Heart right ventricle (tissue), 16 donors: ENCODE data around the gene RAET1L. TPM values are rescaled to one million over a fixed set of nuclear protein-coding genes. Genes with fewer than 3 reads are reported as not detected.

Source experiments
- ATAC-seq, 8 donors: fragments of 200-7000 bp; cut with Tn5 transposase; one replicate each; pipeline ENCODE4 v1.9.1; 2020; ENCODE audit warnings: mild to moderate bottlenecking in 8 of 8, moderate library complexity in 8 of 8, moderate number of reproducible peaks in 1 of 8
- DNase-seq, 2 donors: peaks; one replicate each; pipeline ENCODE4 v3.0.0-alpha.2; 2020
- H3K27ac ChIP-seq, 10 donors: fragments of 200-600 bp; sonication (generic) in 2 of 10; one replicate each; pipeline versions ENCODE4 v1.5.0 to v1.8.0; 2020 to 2022; ENCODE audit warnings: mild to moderate bottlenecking in 3 of 10
- H3K27me3 ChIP-seq, 7 donors: fragments of 200-600 bp; one replicate each; pipeline ENCODE4 v1.8.0; 2021 to 2022; ENCODE audit warnings: mild to moderate bottlenecking in 2 of 7
- H3K36me3 ChIP-seq, 9 donors: fragments of 200-600 bp; sonication (generic) in 1 of 9; one replicate each; pipeline versions ENCODE4 v1.5.0 to v1.8.0; 2020 to 2022; ENCODE audit warnings: mild to moderate bottlenecking in 2 of 9
- H3K4me1 ChIP-seq, 9 donors: fragments of 200-600 bp; sonication (generic) in 1 of 9; one replicate each; pipeline versions ENCODE4 v1.5.0 to v1.8.0; 2020 to 2022; ENCODE audit warnings: mild to moderate bottlenecking in 4 of 9
- H3K4me3 ChIP-seq, 10 donors: fragments of 200-600 bp; sonication (generic) in 2 of 10; one replicate each; pipeline versions ENCODE4 v1.5.0 to v1.8.0; 2020 to 2022; ENCODE audit warnings: mild to moderate bottlenecking in 7 of 10, moderate library complexity in 2 of 10
- H3K9me3 ChIP-seq, 11 donors: fragments of 200-600 bp in 10 of 11; sonication (generic) in 2 of 11; one replicate each; pipeline versions ENCODE4 v1.5.0 to v1.8.0; 2013 to 2022; ENCODE audit warnings: mild to moderate bottlenecking in 2 of 11, control low read depth in 1 of 11, moderate library complexity in 1 of 11
- WGBS, 2 donors: extraction: QIAGEN DNeasy Blood & Tissue Kit; methylation state at CpG; one replicate each; pipeline ENCODE4 v1.1.7; 2013; ENCODE audit warnings: inconsistent platforms in 1 of 2; 5-methylcytosine and 5-hydroxymethylcytosine counted together
- intact Hi-C, 10 donors: fragments of 100-400 bp; cut with DNase I; formaldehyde crosslinking; loops; one replicate each; pipeline versions ENCODE4 v1.11.1 to v1.14.2; 2022
- polyA plus RNA-seq, 2 donors: library from polyadenylated mRNA; stranded (reverse); fragments of 200-250 nt; gene quantifications; one replicate each; pipeline ENCODE4 v1.2.3, GENCODE V29; 2013
- total RNA-seq, 10 donors: library from RNA; stranded (reverse); fragmentation: NEBNext Ultra II Directional in 3 of 10; extraction: Animal tissue kit (Norgen Biotek cat#: 25700) in 3 of 10; gene quantifications; one replicate each; pipeline versions ENCODE4 v1.2.1 to v1.2.4, GENCODE V29; 2021 to 2023
- TF ChIP-seq, protein P1 (sequence below), 9 donors: fragments of 200-600 bp; sonication (generic) in 2 of 9; IDR thresholded peaks; one replicate each; pipeline versions ENCODE4 v1.5.0 to v1.8.0; 2021 to 2022; ENCODE audit warnings: antibody characterized with exemption in 9 of 9, mild to moderate bottlenecking in 5 of 9, moderate library complexity in 1 of 9
- donor health status: Arrhythmogenic right ventricular cardiomyopathy.
- donor health status: ischemic (EF 13 %, LVEDD 7.1; RV severe dilation, severe dysfunction).
- donor health status: healthy with polysubstance abuse.
- donor health status: DM: no; HTN: yes; CAD: no.
- donor health status: DM: no; HTN: no; CAD: no.
- donor health status: ischemic (EF 25% LVEDD 6.9; RV normal size, moderate dysfunction).
- donor health status: ischemic (EF 25% LVEDD 5.7; RV mildly dilated, moderate dysfunction).
- donor health status: healthy.
- donor health status: DM: yes; HTN: yes; CAD: no.
- donor health status: Ischemic cardiomyopathy.
- donor health status: ischemic (EF 35%, LVEDD 5.7; RV mildly dilated, moderate dysfunction).
- donor health status: nonischemic (EF 11% LVEDD 7.7; RV severe dilation, severe dysfunction).
- donor health status: DM: yes; HTN: yes; CAD: no.
- donor health status: PGD.
- donor health status: ischemic (EF 29% LVEDD 5.4; RV normal size, mild dysfunction).
- donor health status: nonischemic (EF 23%, LVEDD 6.1; RV moderate dilation, normal function).

RAET1L gene
- total and polyA plus RNA-seq, 12 donors, result 0.03 TPM; not detected in 11

DNA sequence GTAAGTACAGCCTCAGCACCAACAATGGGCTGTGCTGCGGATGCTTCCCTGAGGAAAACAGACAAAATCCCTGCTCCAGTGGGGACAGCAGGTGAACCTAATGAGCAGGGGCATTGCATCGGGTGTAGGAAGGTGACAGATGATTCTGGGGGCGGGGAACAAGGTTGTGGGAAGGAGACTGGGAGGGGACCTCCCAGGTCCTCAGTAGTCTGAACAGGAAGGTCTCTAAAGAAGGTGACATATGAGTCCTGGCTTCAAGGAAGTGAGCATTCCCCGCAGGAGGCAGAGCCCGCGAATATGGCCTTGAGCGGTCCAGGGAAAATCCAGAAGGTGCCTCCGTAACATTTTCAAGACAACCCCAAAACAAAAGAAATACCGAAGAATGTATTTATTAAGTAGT, 42.2 kb downstream of the RAET1L start:
- Histone ChIP-seq H3K9me3 (peaks cover 0 to 8% (median 6%) of the 10 kb centered on the region in 11 donors), H3K27ac (no peak overlapping the region), H3K36me3 (no peaks in the 10 kb centered on the region), H3K27me3 (peaks cover 14 to 93% (median 85%) of the 10 kb centered on the region in 7 donors), H3K4me3 (no peak overlapping the region), H3K4me1 (no peaks in the 10 kb centered on the region)
- ATAC-seq (no peak), DNase-seq (no peak)
- intact Hi-C loops, result no loop called here
- WGBS, 2 donors, result 13 to 29% methylated on average over 9 of the region's 9 CpGs
- TF ChIP-seq, protein P1, sequence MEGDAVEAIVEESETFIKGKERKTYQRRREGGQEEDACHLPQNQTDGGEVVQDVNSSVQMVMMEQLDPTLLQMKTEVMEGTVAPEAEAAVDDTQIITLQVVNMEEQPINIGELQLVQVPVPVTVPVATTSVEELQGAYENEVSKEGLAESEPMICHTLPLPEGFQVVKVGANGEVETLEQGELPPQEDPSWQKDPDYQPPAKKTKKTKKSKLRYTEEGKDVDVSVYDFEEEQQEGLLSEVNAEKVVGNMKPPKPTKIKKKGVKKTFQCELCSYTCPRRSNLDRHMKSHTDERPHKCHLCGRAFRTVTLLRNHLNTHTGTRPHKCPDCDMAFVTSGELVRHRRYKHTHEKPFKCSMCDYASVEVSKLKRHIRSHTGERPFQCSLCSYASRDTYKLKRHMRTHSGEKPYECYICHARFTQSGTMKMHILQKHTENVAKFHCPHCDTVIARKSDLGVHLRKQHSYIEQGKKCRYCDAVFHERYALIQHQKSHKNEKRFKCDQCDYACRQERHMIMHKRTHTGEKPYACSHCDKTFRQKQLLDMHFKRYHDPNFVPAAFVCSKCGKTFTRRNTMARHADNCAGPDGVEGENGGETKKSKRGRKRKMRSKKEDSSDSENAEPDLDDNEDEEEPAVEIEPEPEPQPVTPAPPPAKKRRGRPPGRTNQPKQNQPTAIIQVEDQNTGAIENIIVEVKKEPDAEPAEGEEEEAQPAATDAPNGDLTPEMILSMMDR (IDR thresholded peaks at IDR 0.05), result no peak

DNA sequence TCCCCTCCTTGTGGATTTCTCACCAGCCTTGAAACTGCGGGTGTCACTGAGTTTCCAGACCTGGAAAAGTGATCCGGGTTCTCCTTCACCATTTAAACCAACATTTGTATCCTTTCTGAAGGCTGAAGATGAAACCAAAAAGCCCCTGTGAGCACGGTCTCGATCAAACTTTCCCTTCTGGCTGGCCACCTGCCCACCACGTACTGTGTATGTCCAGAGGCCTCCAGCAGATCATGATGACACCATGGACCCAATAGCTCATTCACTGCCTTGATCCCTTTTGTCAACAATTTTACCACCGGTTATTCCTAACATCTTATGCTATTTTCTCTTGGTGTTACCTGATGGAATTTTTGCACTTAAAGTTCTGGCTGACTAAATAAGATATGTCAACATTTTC, 46.0 kb downstream of the RAET1L start:
- 68 to 82% methylated on average over 6 of the region's 6 CpGs for WGBS, 2 donors
- ATAC-seq, result no peak
- TF ChIP-seq, protein P1 (IDR thresholded peaks at IDR 0.05), result no peak
- DNase-seq, result no peak
- Histone ChIP-seq H3K4me1 (no peaks in the 10 kb centered on the region), H3K4me3 (no peak overlapping the region), H3K36me3 (no peaks in the 10 kb centered on the region), H3K27ac (no peak overlapping the region), H3K9me3 (no peaks in the 10 kb centered on the region), H3K27me3 (peaks cover 0 to 75% (median 55%) of the 10 kb centered on the region in 7 donors)
- intact Hi-C loops, result no loop called here

DNA sequence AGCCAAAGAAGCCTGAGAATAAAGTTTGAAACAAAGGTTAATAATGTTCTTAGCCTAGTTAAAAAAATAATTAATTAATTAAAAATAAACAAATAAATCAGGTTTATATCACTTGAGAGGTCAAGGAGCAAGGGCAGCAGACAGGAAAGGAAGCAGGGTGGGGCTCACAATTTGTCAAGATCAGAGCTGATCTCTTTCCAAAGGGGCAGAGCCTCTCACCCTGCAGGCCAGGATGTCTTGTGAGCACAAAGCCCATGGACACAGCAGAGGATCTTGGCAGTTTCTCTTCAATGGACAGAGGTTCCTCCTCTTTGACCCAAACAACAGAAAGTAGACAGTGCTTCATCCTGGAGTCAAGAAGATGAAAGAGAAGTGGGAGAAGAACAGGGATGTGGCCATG, 46.7 kb downstream of the RAET1L start:
- TF ChIP-seq, protein P1 (IDR thresholded peaks at IDR 0.05), result no peak
- peaks cover 0 to 77% (median 62%) of the 10 kb centered on the region in 7 donors for H3K27me3 ChIP-seq
- intact Hi-C loops, result no loop called here
- no peak overlapping the region for H3K27ac ChIP-seq
- DNase-seq, result no peak
- H3K4me3 ChIP-seq, result no peak overlapping the region
- H3K9me3 ChIP-seq, result no peaks in the 10 kb centered on the region
- H3K36me3 ChIP-seq, result no peaks in the 10 kb centered on the region
- H3K4me1 ChIP-seq, result no peaks in the 10 kb centered on the region
- no peak for ATAC-seq

DNA sequence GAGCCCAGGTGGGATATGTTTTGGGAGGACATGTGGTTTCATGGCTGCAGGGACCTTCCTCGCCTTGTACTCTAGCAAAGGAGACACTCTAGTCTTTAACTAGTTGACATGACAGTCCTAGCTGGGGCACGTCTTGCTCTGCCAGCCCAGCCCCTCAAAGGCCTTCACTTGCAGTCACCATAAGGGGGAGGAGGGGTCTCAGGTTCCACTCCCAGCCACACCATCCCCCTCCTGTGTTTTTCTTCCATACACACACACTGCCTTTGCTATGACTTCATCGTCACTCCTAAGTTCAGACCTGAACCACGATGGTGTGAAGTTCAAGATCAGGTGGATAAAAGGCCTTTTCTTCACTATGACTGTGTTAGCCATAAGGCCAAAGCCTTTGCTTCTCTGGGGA, 48.1 kb downstream of the RAET1L start:
- intact Hi-C loops, result no loop called here
- H3K27ac ChIP-seq, result no peak overlapping the region
- H3K4me3 ChIP-seq, result no peak overlapping the region
- H3K27me3 ChIP-seq, result peaks cover 0 to 76% (median 62%) of the 10 kb centered on the region in 7 donors
- ATAC-seq (no peak), DNase-seq (no peak)
- no peaks in the 10 kb centered on the region for H3K4me1 ChIP-seq
- TF ChIP-seq, protein P1 (IDR thresholded peaks at IDR 0.05), result no peak
- no peaks in the 10 kb centered on the region for H3K9me3 ChIP-seq
- WGBS, 2 donors, result 62 to 91% methylated on average over 4 of the region's 4 CpGs
- H3K36me3 ChIP-seq, result no peaks in the 10 kb centered on the region

DNA sequence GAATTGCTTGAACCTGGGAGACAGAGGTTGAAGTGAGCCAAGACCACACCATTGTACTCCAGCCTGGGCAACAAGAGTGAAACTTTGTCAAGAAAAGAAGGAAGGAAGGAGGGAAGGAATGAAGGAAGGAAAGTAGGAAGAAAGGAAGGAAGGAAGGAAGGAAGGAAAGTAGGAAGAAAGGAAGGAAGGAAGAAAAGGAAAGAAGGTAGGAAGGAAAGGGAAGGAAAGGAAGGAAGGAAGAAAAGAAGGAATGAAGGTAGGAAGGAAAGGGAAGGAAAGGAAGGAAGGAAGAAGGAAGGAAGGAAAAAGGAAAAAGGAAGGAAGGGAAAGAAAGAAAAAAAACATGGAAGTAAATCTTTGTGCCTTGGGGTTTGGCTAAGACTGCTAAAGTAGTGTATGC, 49.9 kb downstream of the RAET1L start:
- DNase-seq (no peak), ATAC-seq (no peak)
- Histone ChIP-seq H3K9me3 (no peaks in the 10 kb centered on the region), H3K27me3 (peaks cover 0 to 67% (median 53%) of the 10 kb centered on the region in 7 donors), H3K27ac (no peak overlapping the region), H3K36me3 (no peaks in the 10 kb centered on the region), H3K4me1 (no peaks in the 10 kb centered on the region), H3K4me3 (no peak overlapping the region)
- TF ChIP-seq, protein P1 (IDR thresholded peaks at IDR 0.05), result no peak
- intact Hi-C loops, result no loop called here
